Ascending aorta (tissue), 2 donors: ENCODE measurements around the gene HINFP. TPM values are rescaled to one million over a fixed set of nuclear protein-coding genes. Genes with fewer than 3 reads are reported as not detected.
A peak's percentile ranks its signal among the peaks of the same experiment; 100 is the strongest.

Experiments
- DNase-seq, 2 donors: peaks; one replicate each; pipeline ENCODE4 v3.0.0-alpha.2; 2019; ENCODE audit warnings: low spot score in 2 of 2
- H3K27ac ChIP-seq, 2 donors: fragments of 200-600 bp; sonication (generic); one replicate each; pipeline ENCODE4 v1.5.1; 2016 to 2017; ENCODE audit warnings: mild to moderate bottlenecking in 1 of 2
- H3K27me3 ChIP-seq: fragments of 200-600 bp; sonication (generic); one replicate; pipeline ENCODE4 v1.5.1; 2017
- H3K36me3 ChIP-seq, 2 donors: fragments of 200-600 bp; sonication (generic); one replicate each; pipeline ENCODE4 v1.5.1; 2016
- H3K4me1 ChIP-seq, 2 donors: fragments of 200-600 bp; sonication (generic); one replicate each; pipeline ENCODE4 v1.5.1; 2016 to 2017; ENCODE audit warnings: mild to moderate bottlenecking in 1 of 2
- H3K4me3 ChIP-seq, 2 donors: fragments of 200-600 bp; sonication (generic); one replicate each; pipeline ENCODE4 v1.5.1; 2016 to 2017; ENCODE audit warnings: mild to moderate bottlenecking in 1 of 2
- H3K9me3 ChIP-seq, 2 donors: fragments of 200-600 bp; sonication (generic); one replicate each; pipeline ENCODE4 v1.5.1; 2016
- intact Hi-C: fragments of 100-400 bp; cut with DNase I; formaldehyde crosslinking; loops from one replicate; pipeline ENCODE4 v1.15.1; 2023
- total RNA-seq: library from RNA; depleted of rRNA; stranded (reverse); fragments of >200 nt; gene quantifications from one replicate; pipeline ENCODE4 v1.1.0, GENCODE V29; 2016
- TF ChIP-seq, protein P1 (sequence below), 3 experiments: fragments of 200-600 bp in 2 of 3; fragments of 450-650 bp in 1 of 3; sonication (generic) in 2 of 3; IDR thresholded peaks; one replicate each; pipeline ENCODE4 v1.5.1; 2016 to 2019; ENCODE audit warnings: antibody characterized with exemption in 3 of 3, mild to moderate bottlenecking in 1 of 3, moderate library complexity in 1 of 3

The HINFP gene
- total RNA-seq, 1 donor from 2014 or later = 36.5 TPM

DNA sequence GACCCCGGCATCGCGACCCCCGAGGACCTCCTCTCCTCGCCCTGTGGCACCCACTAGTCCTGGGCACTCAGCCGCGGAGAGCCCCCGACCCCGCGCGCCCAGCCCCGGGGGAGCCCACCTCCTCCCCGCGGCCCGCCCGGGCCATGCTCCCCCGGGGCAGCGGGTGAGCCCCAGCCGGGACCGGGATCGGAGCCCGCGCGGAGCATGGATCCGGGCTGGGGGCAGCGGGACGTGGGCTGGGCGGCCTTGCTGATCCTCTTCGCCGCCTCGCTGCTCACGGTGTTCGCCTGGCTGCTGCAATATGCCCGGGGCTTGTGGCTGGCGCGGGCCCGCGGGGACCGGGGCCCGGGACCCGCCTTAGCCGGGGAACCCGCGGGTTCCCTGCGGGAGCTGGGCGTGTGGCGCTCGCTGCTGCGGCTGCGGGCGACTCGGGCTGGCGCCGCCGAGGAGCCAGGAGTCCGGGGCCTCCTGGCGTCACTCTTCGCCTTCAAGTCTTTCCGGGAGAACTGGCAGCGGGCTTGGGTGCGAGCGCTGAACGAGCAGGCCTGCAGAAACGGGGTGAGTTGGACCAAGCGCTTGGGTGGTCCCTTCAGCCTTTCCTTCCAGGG is 13.7 kb upstream of the HINFP start:
- peaks cover 13 to 20% of the 10 kb centered on the region in 2 donors for H3K36me3 ChIP-seq
- peaks cover 8 to 25% of the 10 kb centered on the region in 2 donors for H3K4me1 ChIP-seq
- no peak for DNase-seq
- H3K9me3 ChIP-seq = no peaks in the 10 kb centered on the region
- peak overlapping the region; percentile 82 to 84 for H3K27ac ChIP-seq
- intact Hi-C loops = loop anchor here (1.0 to 10.0 kb wide), 4 partner anchors 14 to 673 kb away; partner anchors contain the start of genes CBL, HINFP, KMT2A and NLRX1
- TF ChIP-seq, protein P1, sequence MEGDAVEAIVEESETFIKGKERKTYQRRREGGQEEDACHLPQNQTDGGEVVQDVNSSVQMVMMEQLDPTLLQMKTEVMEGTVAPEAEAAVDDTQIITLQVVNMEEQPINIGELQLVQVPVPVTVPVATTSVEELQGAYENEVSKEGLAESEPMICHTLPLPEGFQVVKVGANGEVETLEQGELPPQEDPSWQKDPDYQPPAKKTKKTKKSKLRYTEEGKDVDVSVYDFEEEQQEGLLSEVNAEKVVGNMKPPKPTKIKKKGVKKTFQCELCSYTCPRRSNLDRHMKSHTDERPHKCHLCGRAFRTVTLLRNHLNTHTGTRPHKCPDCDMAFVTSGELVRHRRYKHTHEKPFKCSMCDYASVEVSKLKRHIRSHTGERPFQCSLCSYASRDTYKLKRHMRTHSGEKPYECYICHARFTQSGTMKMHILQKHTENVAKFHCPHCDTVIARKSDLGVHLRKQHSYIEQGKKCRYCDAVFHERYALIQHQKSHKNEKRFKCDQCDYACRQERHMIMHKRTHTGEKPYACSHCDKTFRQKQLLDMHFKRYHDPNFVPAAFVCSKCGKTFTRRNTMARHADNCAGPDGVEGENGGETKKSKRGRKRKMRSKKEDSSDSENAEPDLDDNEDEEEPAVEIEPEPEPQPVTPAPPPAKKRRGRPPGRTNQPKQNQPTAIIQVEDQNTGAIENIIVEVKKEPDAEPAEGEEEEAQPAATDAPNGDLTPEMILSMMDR (IDR thresholded peaks at IDR 0.05) = no peak
- H3K4me3 ChIP-seq = peak overlapping the region; percentile 74 to 95
- no peaks in the 10 kb centered on the region for H3K27me3 ChIP-seq

DNA sequence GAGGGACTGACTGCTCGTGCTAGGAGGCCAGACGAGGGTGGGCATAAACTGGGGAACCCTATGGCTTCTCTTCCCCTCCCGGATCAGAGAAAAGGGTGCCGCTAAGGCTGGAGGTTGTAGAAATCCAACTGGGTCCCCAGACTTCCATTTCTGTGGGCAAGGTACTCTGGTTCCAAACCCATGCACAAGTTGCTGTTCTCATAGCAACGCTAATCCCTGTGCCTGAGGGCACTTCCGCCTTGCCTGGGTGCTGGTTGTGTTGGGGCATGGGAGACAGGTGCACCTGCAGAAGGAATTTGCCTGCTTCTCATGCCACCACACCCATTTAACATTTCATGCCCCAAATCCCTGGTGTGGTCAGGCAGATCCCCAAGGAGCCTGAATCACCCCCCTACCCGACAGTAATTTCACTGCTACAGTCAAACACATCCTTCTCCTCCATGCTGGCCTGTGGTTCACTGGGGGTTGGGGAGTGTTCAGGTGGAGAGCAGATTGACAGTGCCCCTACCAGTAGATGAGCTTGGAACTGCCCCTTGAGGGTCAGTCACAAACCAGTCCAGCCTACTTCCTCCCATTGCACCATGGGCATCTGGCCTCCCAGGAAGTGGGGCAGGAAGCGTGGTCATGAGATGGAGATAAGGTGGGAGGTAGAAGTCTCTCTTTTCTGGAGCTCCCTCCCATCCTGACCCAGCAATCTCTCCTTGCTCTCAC is 13.1 kb upstream of the HINFP start:
- TF ChIP-seq, protein P1 (IDR thresholded peaks at IDR 0.05) = no peak
- H3K36me3 ChIP-seq = peaks cover 18 to 26% of the 10 kb centered on the region in 2 donors
- H3K27me3 ChIP-seq = no peaks in the 10 kb centered on the region
- H3K4me1 ChIP-seq = peaks cover 5 to 20% of the 10 kb centered on the region in 2 donors
- no peaks in the 10 kb centered on the region for H3K9me3 ChIP-seq
- DNase-seq = no peak
- peak overlapping the region; percentile 74 to 95 for H3K4me3 ChIP-seq
- intact Hi-C loops = loop anchor here (5.0 to 10.0 kb wide), 3 partner anchors 59 to 674 kb away; partner anchors contain the start of genes CBL, KMT2A and NLRX1
- peak overlapping the region; percentile 82 to 84 for H3K27ac ChIP-seq

DNA sequence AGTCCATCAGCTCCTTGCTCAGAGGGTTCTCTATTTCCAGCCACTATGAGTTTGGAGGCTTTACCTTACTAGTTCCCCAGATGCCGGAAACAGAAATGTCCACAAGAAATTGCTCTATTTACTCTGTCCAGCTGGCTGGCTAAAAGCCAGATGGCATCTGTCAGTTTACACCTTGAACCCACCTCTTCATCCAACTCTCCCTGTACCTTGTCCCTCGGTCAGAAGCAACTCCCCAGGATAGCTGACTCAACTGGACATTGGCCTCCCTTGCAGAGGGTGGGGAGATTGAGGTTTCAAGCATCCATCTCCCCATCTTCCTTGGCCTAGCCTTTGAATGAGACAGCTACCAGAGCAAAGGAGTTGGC is 12.5 kb upstream of the HINFP start:
- H3K27me3 ChIP-seq = no peaks in the 10 kb centered on the region
- no peak for DNase-seq
- intact Hi-C loops = loop anchor here (5.0 to 10.0 kb wide), 3 partner anchors 58 to 674 kb away; partner anchors contain the start of genes CBL, KMT2A and NLRX1
- H3K9me3 ChIP-seq = no peaks in the 10 kb centered on the region
- peaks cover 5 to 17% of the 10 kb centered on the region in 2 donors for H3K4me1 ChIP-seq
- H3K36me3 ChIP-seq = peaks cover 23 to 32% of the 10 kb centered on the region in 2 donors
- H3K4me3 ChIP-seq = peak overlapping the region in 1 of 2 donors; percentile 95
- H3K27ac ChIP-seq = peak overlapping the region in 1 of 2 donors; percentile 82
- TF ChIP-seq, protein P1 (IDR thresholded peaks at IDR 0.05) = no peak

DNA sequence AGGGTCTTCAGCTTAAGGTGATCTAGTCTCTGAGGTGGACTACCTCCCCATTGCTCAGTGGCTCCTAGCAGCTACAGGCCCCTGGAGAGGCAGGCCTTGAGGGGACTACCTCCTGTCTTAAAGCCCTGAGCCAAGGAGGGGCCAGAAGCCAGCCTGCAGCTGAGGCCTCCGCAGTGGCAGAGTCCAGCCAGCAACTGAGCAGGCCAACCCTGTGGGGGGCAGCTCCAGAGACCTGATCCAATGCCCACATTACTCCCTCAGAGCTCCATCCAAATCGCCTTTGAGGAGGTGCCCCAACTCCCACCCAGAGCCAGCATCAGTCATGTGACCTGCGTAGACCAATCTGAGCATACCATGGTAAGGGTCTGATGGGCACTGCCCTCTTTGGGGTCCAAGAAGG is 11.5 kb upstream of the HINFP start:
- Histone ChIP-seq H3K4me3 (no peak overlapping the region), H3K27ac (no peak overlapping the region), H3K27me3 (no peaks in the 10 kb centered on the region), H3K9me3 (no peaks in the 10 kb centered on the region), H3K36me3 (peaks cover 31 to 42% of the 10 kb centered on the region in 2 donors), H3K4me1 (peaks cover 5 to 17% of the 10 kb centered on the region in 2 donors)
- TF ChIP-seq, protein P1 (IDR thresholded peaks at IDR 0.05) = no peak
- no peak for DNase-seq
- intact Hi-C loops = loop anchor here (5.0 to 10.0 kb wide), 3 partner anchors 57 to 675 kb away; partner anchors contain the start of genes CBL, KMT2A and NLRX1

DNA sequence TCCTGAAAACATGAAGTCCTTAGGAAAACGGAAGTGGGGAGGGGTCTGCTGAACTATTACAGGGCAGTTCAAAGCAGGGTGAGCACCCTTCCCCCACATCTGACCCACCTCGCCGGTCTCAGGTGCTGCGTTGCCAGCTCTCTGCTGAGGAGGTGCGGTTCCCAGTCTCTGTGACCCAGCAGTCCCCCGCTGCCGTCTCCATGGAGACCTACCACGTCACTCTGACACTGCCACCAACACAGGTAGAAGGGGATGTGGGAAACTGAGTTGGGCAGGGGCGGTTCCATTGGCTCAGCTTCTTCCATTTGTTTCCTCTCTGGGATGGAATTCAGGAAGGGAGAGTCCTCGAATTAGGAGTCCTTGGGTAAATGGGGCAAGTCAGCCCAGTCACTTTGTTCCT is 10.9 kb upstream of the HINFP start:
- H3K36me3 ChIP-seq = peaks cover 31 to 45% of the 10 kb centered on the region in 2 donors
- no peak overlapping the region for H3K4me3 ChIP-seq
- H3K4me1 ChIP-seq = peaks cover 5 to 17% of the 10 kb centered on the region in 2 donors
- TF ChIP-seq, protein P1 (IDR thresholded peaks at IDR 0.05) = no peak
- intact Hi-C loops = no loop called here
- H3K9me3 ChIP-seq = no peaks in the 10 kb centered on the region
- no peak for DNase-seq
- H3K27ac ChIP-seq = no peak overlapping the region
- no peaks in the 10 kb centered on the region for H3K27me3 ChIP-seq
